Endothelial cell of umbilical vein (primary cell): ENCODE measurements around the gene JAG2. TPM values are rescaled to one million over a fixed set of nuclear protein-coding genes. Genes with fewer than 3 reads are reported as not detected.

Experiments
- BruUV-seq: library from RNA; stranded (reverse); fragments of 400-500 nt; replicated peaks from 2 replicates; lab custom pipeline; 2021; lab: Mats Ljungman, UMichigan
- CTCF ChIA-PET: fragments of 300-600, 350-600 bp; sonication (Branson Sonifier 250); formaldehyde crosslinking; loops from one replicate; lab custom pipeline; 2021; ENCODE audit warnings: antibody characterized with exemption, inconsistent platforms; lab: Charles Lee
- POLR2A ChIA-PET: fragments of 300-600, 350-600 bp; sonication (Branson Sonifier 250); formaldehyde crosslinking; loops from one replicate; lab custom pipeline; 2021; ENCODE audit warnings: antibody characterized with exemption, inconsistent platforms; lab: Charles Lee
- DNase-seq: peaks from one replicate; pipeline ENCODE4 v3.0.0-alpha.2; 2011; ENCODE audit warnings: low read depth, low spot score
- FAIRE-seq: peaks from 2 replicates; lab custom pipeline; 2011; peaks lifted over from hg19 to GRCh38; lab: Jason Lieb, UNC
- H2AFZ ChIP-seq: 2 replicates; pipeline ENCODE4 v1.6.0; 2012; ENCODE audit warnings: low read depth, low read length, control low read depth, inconsistent platforms
- H3K27ac ChIP-seq: 2 replicates; pipeline ENCODE4 v1.5.1; 2011; ENCODE audit warnings: low read depth, mild to moderate bottlenecking, control low read depth, low read length, moderate library complexity; ENCODE audit not compliant: insufficient read depth
- H3K27me3 ChIP-seq, 2 experiments: 2 replicates each; pipeline versions ENCODE4 v1.6.0 to v1.6.1; 2011; ENCODE audit warnings: low read length in 2 of 2, mixed read lengths in 1 of 2; ENCODE audit not compliant: control insufficient read depth in 2 of 2, insufficient read depth in 2 of 2
- H3K36me3 ChIP-seq, 2 experiments: 2 replicates in 1 of 2; 3 replicates in 1 of 2; pipeline ENCODE4 v1.5.1; 2011; ENCODE audit warnings: low read length in 2 of 2, mild to moderate bottlenecking in 1 of 2, moderate library complexity in 1 of 2; ENCODE audit not compliant: control insufficient read depth in 2 of 2, insufficient read depth in 2 of 2; ENCODE audit errors: extremely low read depth in 1 of 2
- H3K4me1 ChIP-seq: 3 replicates; pipeline ENCODE4 v1.5.1; 2011; ENCODE audit warnings: mild to moderate bottlenecking, low read length; ENCODE audit not compliant: control insufficient read depth, insufficient read depth; ENCODE audit errors: extremely low read depth
- H3K4me2 ChIP-seq: 2 replicates; pipeline ENCODE4 v1.6.1; 2011; ENCODE audit warnings: low read length, control low read depth, mixed read lengths; ENCODE audit not compliant: insufficient read depth
- H3K4me3 ChIP-seq, 3 experiments: fragments of 200-600 bp in 1 of 3; sonication (generic), shearing (Covaris generic) in 1 of 3; replicated peaks in 1 of 3; 2 replicates each; pipeline ENCODE4 v1.5.1; 2011 to 2016; ENCODE audit warnings: control low read depth in 3 of 3, low read length in 3 of 3, mild to moderate bottlenecking in 2 of 3, inconsistent platforms in 1 of 3, low read depth in 1 of 3, moderate library complexity in 1 of 3; ENCODE audit not compliant: insufficient read depth in 1 of 3
- H3K79me2 ChIP-seq: 2 replicates; pipeline ENCODE4 v1.6.0; 2012; ENCODE audit warnings: low read length, inconsistent platforms; ENCODE audit not compliant: control insufficient read depth, insufficient read depth
- H3K9ac ChIP-seq: replicated peaks from 2 replicates; pipeline ENCODE3; 2011; ENCODE audit warnings: low read length, control low read depth; ENCODE audit not compliant: insufficient read depth; ENCODE audit errors: extremely low read depth
- H3K9me1 ChIP-seq: replicated peaks from 3 replicates; pipeline ENCODE4 v1.6.0; 2011; ENCODE audit warnings: mild to moderate bottlenecking, low read length; ENCODE audit not compliant: control insufficient read depth, insufficient read depth; ENCODE audit errors: extremely low read depth
- H3K9me3 ChIP-seq: replicated peaks from 2 replicates; pipeline ENCODE4 v1.5.1; 2012; ENCODE audit warnings: low read length, inconsistent platforms; ENCODE audit not compliant: control insufficient read depth, insufficient read depth
- H4K20me1 ChIP-seq: replicated peaks from 2 replicates; pipeline ENCODE3; 2011; ENCODE audit warnings: mild to moderate bottlenecking, low read length; ENCODE audit not compliant: control insufficient read depth, insufficient read depth; ENCODE audit errors: extremely low read depth
- CTCF ChIP-seq, 2 donors: IDR thresholded peaks; 1 replicate in 1 of 2; 2 replicates in 1 of 2; pipeline ENCODE4 v1.5.1; 2011; ENCODE audit warnings: low read length in 2 of 2, mild to moderate bottlenecking in 2 of 2, moderate library complexity in 2 of 2, control low read depth in 1 of 2, inconsistent platforms in 1 of 2, low read depth in 1 of 2; ENCODE audit not compliant: insufficient read depth in 1 of 2; ENCODE audit errors: extremely low read depth in 1 of 2
- EZH2 ChIP-seq: IDR thresholded peaks from 2 replicates; pipeline ENCODE4 v1.6.1; 2012; ENCODE audit warnings: borderline replicate concordance, low read depth, mild to moderate bottlenecking, moderate library complexity, low read length, inconsistent platforms; ENCODE audit not compliant: severe bottlenecking
- FOS ChIP-seq: IDR thresholded peaks from 2 replicates; pipeline ENCODE4 v1.6.1; 2011; ENCODE audit warnings: mild to moderate bottlenecking, low read length, moderate library complexity, borderline replicate concordance; ENCODE audit not compliant: insufficient read depth
- GATA2 ChIP-seq: IDR thresholded peaks from 2 replicates; pipeline ENCODE4 v1.7.0; 2011; ENCODE audit warnings: low read depth, mild to moderate bottlenecking, moderate library complexity, mixed read lengths, low read length; ENCODE audit not compliant: insufficient read length, insufficient read depth
- JUN ChIP-seq: IDR thresholded peaks from 2 replicates; pipeline ENCODE4 v1.6.1; 2011; ENCODE audit warnings: borderline replicate concordance, low read depth; ENCODE audit not compliant: insufficient read length, insufficient read depth
- MYC ChIP-seq: IDR thresholded peaks from one replicate; pipeline ENCODE4 v1.6.1; 2011; ENCODE audit warnings: mild to moderate bottlenecking, low read depth, low read length
- POLR2A ChIP-seq: IDR thresholded peaks from 2 replicates; pipeline ENCODE4 v1.6.1; 2012; ENCODE audit warnings: low read depth, mild to moderate bottlenecking, control low read depth, low read length
- POLR2AphosphoS5 ChIP-seq: IDR thresholded peaks from 2 replicates; pipeline ENCODE4 v1.6.1; 2012; ENCODE audit warnings: low read depth, mild to moderate bottlenecking, control low read depth, low read length, moderate library complexity; ENCODE audit not compliant: insufficient read depth
- dilution Hi-C: fragments of 300-500 bp; cut with MboI; formaldehyde crosslinking; loops from one replicate; pipeline ENCODE4 v1.15.0; 2019; ENCODE audit warnings: low sequenced_read_pairs; ENCODE audit not compliant: extremely low pct_ligation_motif_present
- intact Hi-C: fragments of 100-400 bp; cut with micrococcal nuclease; formaldehyde crosslinking; loops from one replicate; pipeline ENCODE4 v1.10.0; 2022
- polyA plus RNA-seq, 4 experiments: library from polyadenylated mRNA; depleted of rRNA in 3 of 4; stranded (reverse) in 3 of 4; unstranded in 1 of 4; fragments of >200 nt; gene quantifications; 2 replicates each; pipeline versions ENCODE4 v1.2.1 to v1.2.3, GENCODE V29; 2011 to 2012; ENCODE audit warnings: missing spikeins in 1 of 4
- total RNA-seq: library from RNA; stranded (reverse); gene quantifications from 2 replicates; pipeline ENCODE4 v1.2.3, GENCODE V29; 2021
- TF ChIP-seq, protein P1 (sequence below): IDR thresholded peaks from 2 replicates; pipeline ENCODE4 v1.6.1; 2011; ENCODE audit not compliant: insufficient read depth, insufficient read length

JAG2 gene
- total and polyA plus RNA-seq, 2 donors (not counting 3 experiments of a cell fraction or from before 2014, with no cell fraction given), result 105 to 128 TPM

GRCh38 chr14:105139831-105140239 is 28.7 kb downstream of the JAG2 start:
- dilution Hi-C loops (no loop called here), intact Hi-C loops (no loop called here)
- peaks cover 7 to 17% of the 10 kb centered on the region in 2 experiments for H3K36me3 ChIP-seq
- H3K9me3 ChIP-seq, result no peaks in the 10 kb centered on the region
- DNase-seq (no peak), FAIRE-seq (no peak)
- no peak overlapping the region for H3K27ac ChIP-seq
- peaks cover 0 to 1% of the 10 kb centered on the region in 2 experiments for H3K27me3 ChIP-seq
- TF ChIP-seq POLR2AphosphoS5, result peak; percentile 34
- TF ChIP-seq FOS, result no peak
- no peak overlapping the region for H3K4me3 ChIP-seq
- H4K20me1 ChIP-seq, result no peaks in the 10 kb centered on the region
- H2AFZ ChIP-seq, result no peak overlapping the region
- H3K4me1 ChIP-seq, result no peaks in the 10 kb centered on the region
- no TSS peak for BruUV-seq
- H3K4me2 ChIP-seq, result no peak overlapping the region
- no peaks in the 10 kb centered on the region for H3K79me2 ChIP-seq
- CTCF ChIA-PET, result interaction anchor here (1.1 kb wide), 1 partner anchor 50 kb away, joined by 3 read pairs; no protein-coding TSS in a partner anchor
- H3K9me1 ChIP-seq, result no peaks in the 10 kb centered on the region
- no peak overlapping the region for H3K9ac ChIP-seq
- POLR2A ChIA-PET, result no interaction called here

DNA sequence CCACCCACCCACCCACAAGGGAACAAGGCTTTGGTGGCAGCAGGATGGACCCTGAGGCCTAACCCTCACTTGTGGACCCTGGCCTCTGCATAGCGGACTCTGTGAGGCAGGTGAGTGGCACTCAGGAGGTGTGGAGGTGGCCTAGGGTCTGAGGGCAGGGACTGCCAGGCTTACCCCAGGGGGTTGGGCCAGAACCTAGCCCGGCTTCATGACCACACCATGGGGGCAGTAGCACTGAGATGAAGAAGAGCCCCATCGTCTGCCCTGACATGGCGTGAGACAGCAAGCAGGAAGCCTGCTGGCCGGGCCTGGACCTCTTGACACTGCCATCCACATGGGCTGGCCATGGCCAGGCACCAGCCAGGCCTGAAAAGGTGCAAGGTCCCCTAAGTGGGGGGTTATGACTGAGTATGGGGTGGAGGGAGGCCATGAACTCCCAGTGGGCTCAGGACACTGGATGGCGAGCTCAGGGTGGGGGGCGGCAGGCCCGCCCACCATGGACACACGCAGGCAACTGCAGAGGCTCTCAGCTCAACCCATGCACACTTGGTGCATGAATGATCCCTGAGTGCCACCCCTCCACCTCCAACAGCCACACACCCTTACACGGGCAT is 29.3 kb downstream of the JAG2 start:
- ChIA-PET CTCF (interaction anchor here (1.1 kb wide), 1 partner anchor 49 kb away, joined by 3 read pairs; no protein-coding TSS in a partner anchor), POLR2A (no interaction called here)
- BruUV-seq, result no TSS peak
- H2AFZ ChIP-seq, result no peak overlapping the region
- intact Hi-C loops (no loop called here), dilution Hi-C loops (no loop called here)
- H3K27ac ChIP-seq, result no peak overlapping the region
- TF ChIP-seq MYC, result no peak
- no peak for TF ChIP-seq GATA2
- TF ChIP-seq EZH2, result no peak
- TF ChIP-seq JUN, result no peak
- TF ChIP-seq, protein P1, sequence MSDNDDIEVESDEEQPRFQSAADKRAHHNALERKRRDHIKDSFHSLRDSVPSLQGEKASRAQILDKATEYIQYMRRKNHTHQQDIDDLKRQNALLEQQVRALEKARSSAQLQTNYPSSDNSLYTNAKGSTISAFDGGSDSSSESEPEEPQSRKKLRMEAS, result no peak
- TF ChIP-seq FOS, result no peak
- TF ChIP-seq POLR2AphosphoS5, result no peak
- no peak for TF ChIP-seq POLR2A
- TF ChIP-seq CTCF (IDR thresholded peaks at IDR 0.05; ENCODE audit: extremely low read depth in 1 of 2, insufficient read depth in 1 of 2, low read depth in 1 of 2, low read length in 2 of 2), result no peak
- H4K20me1 ChIP-seq, result no peaks in the 10 kb centered on the region
- H3K9me3 ChIP-seq, result no peaks in the 10 kb centered on the region
- H3K4me1 ChIP-seq, result no peaks in the 10 kb centered on the region
- peaks cover 7 to 17% of the 10 kb centered on the region in 2 experiments for H3K36me3 ChIP-seq
- FAIRE-seq (no peak), DNase-seq (no peak)
- no peaks in the 10 kb centered on the region for H3K9me1 ChIP-seq
- no peak overlapping the region for H3K9ac ChIP-seq
- no peak overlapping the region for H3K4me2 ChIP-seq
- peaks cover 3 to 4% of the 10 kb centered on the region in 2 experiments for H3K27me3 ChIP-seq
- no peak overlapping the region for H3K4me3 ChIP-seq
- H3K79me2 ChIP-seq, result no peaks in the 10 kb centered on the region
